Globus pallidus (tissue), 1 donor: ENCODE results near the gene ACTR2.
"Not testable (repeated sequence)": the region's sequence is repeated elsewhere in the genome, so short reads cannot be mapped to it uniquely, and the experiment has no call there.

Experiments
- DNase-seq: peaks from one replicate; pipeline ENCODE4 v3.0.0-alpha.2; 2015; ENCODE audit warnings: low spot score

The ACTR2 gene

DNA sequence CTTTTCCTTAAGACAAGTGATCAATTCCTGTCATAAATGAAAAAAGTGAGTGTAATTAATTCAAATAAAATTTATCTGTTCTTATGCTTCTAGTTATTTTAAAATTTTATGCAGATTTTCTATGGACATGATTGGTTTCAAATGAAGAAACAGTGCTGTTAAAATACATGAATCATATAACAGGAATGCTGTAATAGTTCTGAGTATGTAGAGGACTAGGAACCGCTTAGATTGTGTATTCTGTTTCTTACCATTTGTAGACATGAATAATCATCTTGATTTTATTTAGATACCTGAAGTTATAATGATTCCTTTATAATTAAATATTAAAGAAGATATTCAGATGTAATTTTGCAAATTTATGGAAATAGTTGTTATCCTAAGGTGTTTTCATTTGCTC, 3.5 kb downstream of the ACTR2 start:
- no peak for DNase-seq

DNA sequence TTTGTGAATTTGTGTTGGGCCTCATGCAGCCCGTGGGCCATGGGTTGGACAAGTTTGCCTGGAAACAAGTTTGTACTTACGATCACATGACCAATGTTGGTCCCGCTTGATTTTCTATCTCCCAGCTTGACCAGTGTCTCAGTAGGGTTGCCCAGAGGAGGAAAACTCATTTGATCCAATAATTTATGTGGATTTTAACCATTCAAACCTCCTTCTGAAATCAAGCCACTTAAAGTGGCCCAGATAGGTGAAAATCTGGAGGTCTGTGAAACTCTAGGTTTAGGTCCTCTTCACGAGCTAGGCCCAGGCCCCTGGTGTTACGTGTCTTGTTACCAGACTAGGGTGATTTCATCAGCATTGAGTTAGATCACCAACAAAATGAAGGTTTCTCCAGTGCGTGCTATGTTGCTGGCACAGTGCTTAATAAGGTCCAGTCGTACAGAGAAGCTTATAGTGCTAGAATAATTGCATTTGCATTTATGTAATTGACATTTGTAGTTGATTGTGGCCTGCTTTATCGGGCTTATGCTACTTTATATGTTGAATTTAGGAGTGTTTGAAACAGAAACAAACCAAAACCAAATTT, 4.4 kb downstream of the ACTR2 start:
- DNase-seq, result no peak

DNA sequence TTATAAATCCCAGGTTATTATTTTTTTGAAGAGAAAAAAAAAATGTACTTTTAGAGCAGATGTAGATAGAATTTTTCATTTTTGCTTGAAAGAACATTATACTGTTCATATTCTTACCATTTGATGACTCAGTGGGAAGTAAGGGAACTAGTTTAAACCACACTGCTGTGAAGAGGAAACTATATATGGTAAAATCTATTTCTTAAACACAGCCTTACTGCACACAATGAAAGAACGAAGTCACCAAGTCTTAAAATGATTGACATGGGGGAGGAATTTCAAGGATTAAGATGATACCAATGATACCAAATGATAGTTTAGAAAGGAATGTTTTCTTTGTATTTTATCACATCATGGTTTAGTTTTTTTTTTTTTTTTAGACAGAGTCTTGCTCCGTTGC, 5.0 kb downstream of the ACTR2 start:
- no peak for DNase-seq

GRCh38 chr2:65240657-65241056, 13.0 kb downstream of the ACTR2 start:
- DNase-seq, result no peak

DNA sequence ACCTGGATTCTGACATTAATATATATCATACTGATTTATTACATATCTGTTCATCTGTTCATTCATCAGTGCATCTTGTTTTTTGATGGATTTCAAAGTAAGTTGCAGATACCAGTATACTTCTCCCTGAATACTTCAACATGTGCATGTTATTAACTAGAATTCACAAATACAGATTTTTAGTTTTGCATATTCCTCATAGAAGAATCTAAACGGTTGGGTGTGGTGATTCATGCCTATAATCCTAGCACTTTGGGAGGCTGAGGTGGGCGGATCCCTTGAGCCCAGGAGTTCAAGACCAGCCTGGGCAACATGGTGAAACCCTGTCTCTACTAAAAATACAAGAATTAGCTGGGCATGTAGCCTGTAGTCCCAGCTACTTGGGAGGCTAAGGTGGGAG, 16.8 kb downstream of the ACTR2 start:
- DNase-seq, result not testable (repeated sequence)

DNA sequence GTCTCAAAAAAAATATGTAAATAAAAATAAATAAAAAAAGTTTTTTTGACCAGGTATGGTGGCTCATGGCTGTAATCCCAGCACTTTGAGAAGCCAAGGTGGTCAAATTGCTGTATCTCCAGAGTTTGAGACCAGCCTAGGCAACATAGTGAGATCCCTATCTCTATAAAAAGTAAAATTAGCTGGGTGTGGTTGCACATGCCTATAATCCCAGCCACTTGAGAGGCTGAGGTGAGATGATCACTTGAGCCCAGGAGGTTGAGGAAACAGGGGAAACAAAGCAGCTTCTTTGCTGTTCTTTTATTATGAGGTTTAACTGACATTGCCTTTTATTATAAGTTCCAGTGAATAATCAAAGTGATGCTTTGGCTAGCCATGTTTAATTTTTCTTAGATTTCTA, 25.0 kb downstream of the ACTR2 start:
- DNase-seq, result no peak

DNA sequence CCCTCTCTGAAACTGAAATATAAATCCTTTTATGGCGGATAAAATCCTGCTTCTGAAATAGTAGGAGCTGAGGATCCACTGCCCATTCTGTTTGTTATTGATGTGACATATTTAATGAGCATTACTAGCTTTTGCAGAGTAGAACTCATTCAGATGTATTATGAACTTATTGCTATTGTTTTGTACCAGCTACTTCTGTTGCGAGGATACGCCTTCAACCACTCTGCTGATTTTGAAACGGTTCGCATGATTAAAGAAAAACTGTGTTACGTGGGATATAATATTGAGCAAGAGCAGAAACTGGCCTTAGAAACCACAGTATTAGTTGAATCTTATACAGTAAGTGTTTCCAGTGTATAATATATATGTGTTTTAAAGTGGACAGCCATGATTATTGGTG, 27.7 kb downstream of the ACTR2 start:
- DNase-seq, result no peak

DNA sequence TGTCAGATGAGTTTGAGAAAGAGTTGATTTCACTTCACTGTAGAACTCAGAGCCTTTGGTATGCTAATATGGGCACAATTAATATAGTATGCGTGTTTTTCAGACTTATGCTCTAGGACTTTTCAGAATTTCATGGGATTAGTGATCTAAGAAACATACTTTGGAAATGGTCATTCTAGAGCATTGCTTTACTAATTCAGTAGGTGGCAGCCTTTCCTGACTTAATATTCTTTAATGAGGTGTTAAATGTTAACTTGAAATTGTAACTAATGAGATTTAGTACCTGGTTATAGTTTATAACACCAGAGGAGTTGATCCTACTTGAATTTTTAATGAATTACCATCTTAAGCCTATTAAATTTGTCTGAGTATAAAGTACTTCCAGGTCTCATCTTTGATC, 28.4 kb downstream of the ACTR2 start:
- no peak for DNase-seq

GRCh38 chr2:65257866-65258265, 30.2 kb downstream of the ACTR2 start:
- DNase-seq, result not testable (repeated sequence)

DNA sequence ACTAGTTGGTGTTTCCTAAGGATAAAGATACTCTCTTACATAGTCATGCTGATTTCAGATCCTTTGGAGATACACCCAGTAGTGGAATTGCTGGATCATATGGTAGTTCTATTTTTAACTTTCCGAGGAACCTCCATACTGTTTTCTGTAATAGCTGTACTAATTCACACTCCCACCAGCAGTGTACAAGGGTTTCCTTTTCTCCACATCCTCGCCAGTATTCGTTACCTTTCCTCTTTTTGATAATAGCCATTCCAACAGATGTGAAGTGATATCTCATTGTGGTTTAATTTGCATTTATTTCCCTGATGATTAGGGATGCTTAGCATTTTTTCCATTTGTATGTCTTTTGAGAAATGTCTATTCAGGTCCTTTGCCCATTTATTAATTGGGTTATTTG, 34.0 kb downstream of the ACTR2 start:
- no peak for DNase-seq

GRCh38 chr2:65263262-65263661, 35.6 kb downstream of the ACTR2 start:
- no peak for DNase-seq

GRCh38 chr2:65263986-65264385, 36.4 kb downstream of the ACTR2 start:
- no peak for DNase-seq

DNA sequence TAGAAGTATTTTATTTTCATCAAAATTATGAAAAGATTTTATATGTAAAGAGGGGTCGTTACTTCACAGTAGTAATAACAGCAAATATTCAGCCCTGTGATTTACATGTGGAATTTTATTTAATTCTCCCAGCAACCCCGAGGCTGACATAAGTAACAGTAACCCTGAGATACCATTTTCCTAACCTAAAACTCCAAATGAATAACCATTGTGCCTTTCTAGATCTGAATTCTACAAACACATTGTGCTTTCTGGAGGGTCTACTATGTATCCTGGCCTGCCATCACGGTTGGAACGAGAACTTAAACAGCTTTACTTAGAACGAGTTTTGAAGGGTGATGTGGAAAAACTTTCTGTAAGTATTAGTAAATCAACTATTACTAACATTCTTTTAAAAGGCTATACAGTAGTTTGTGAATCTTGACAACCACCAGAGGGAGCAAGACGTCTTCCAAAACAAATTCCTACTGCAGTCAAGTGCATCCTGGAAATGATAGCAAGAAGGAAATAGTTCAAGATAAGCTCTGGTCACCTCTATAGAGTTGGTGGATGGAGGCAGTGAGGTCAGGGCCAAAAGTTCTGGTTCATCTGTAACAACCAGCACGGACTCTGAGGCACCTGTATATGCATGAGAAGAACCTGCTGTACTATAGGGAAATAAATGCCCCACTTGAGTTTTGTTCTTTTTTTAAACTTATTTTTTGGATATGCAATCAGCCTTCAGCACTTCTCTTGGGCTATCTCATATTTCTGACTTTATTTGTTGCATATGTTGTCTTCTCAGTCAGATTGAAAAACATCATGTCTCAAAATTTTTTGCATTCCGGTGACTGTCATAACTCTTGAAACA, 37.4 kb downstream of the ACTR2 start:
- peak; percentile 74 for DNase-seq

DNA sequence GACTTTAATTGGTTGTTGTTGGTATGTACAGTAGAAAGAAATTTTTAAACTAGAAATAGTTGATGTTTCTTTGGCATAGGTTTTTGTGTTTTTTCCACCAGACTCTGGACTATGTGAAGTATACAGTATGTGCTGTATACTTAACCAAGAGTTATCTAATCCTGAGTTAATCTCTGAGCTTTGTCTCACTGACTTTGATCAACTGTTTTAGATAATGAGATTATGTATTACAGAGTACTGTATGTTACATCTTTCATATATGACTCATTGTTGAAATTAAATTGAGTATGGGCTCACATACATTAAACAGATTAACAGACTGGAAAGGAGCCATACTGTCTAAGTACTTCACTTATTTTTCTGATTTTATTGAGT, 38.0 kb downstream of the ACTR2 start:
- DNase-seq, result no peak

DNA sequence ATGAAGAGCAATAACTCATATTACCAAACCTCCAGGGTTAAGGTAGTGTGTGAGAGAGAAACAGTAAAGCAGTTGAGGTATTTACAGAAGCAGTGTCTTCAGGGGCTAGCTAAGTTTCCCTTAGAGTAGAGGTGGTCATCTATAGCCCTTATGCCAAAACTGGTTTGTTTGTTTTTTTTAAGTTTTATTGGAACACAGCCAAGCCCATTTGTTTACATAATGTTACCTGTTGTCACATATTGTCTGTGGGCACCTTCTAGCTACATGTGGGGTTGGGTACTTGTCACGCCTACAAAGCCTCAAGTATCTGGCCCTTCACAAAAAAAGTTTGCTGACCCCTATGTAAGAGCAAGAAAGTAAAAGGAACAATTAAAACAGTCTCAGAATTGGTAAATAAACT, 39.4 kb downstream of the ACTR2 start:
- DNase-seq, result no peak

DNA sequence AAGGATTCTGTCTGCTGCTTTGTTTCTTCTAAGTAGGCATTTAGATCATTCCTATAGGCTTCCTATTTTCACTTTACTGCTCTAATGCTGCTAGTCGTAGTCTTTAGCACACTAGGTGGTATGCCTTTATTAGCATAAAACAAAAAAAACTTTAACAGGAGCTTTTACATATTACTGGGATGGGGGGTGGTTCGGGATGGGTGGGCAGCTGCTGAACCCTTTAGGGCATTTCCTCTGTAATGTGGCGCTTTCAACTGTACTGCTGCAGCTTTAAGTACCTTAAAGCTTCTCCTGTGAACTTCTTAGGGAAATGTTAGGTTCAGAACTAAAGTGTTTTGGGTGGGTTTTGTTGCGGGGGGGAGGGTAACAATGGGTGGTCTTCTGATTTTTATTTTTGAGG, 41.3 kb downstream of the ACTR2 start:
- DNase-seq, result no peak

GRCh38 chr2:65273344-65273743, 45.7 kb downstream of the ACTR2 start:
- DNase-seq, result no peak

- no peak for DNase-seq
These were observed 47.7 kb downstream of the ACTR2 start for GRCh38 chr2:65275141-65275915.

GRCh38 chr2:65276609-65277008, 49.0 kb downstream of the ACTR2 start:
- DNase-seq, result no peak

DNA sequence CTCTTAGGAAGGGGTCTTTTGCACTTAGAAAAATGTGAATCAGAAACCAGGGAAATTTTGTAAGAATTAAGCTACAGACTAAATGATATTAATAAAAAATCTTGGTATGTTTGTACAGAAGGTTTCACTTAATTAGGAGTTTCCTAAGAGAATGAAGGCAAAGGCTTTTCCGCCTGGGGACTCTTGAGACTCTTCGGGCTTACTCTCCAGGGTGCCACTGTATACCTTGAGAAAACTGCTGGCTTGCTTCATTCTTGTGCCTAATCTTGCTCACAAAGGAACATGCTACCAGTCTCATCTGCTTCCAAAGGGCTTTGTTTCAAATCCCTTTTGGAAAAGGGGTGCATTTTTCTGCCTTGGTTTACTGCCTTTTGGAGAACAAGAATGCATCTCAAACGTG, 49.5 kb downstream of the ACTR2 start:
- DNase-seq, result no peak

DNA sequence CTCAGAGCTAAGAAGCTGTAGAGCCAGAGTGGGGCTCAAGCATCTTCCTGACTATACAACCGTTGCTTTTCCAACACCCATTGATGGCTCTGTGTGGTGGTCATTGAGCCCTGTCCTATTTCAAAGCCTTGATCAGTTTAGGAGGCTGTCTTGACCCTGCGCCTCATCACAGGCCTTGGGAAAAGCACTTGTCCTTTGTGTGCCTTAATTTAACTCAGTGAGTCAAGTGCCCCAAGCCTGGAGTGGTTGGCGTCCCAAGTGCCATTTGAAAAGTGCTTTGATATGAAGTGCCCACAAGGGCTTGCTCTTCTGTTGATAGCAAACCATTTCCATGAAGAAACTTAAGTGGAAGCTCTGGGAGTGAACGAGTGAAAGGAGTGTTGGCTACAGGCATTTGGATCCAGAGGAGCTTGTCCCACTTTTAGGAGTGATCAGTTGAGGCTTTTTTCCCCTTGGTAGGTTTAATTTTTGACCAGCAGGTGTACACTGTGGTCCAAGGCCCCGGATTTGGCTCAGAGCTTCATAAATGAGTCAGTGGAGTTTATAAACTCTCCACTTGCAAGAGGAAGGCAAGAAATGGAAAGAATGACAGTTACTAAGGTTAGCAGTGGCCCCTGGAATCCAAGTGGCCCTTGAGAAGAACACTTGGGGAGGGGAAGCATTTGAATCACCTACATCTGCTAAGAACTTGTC, 50.3 kb downstream of the ACTR2 start:
- no peak for DNase-seq

DNA sequence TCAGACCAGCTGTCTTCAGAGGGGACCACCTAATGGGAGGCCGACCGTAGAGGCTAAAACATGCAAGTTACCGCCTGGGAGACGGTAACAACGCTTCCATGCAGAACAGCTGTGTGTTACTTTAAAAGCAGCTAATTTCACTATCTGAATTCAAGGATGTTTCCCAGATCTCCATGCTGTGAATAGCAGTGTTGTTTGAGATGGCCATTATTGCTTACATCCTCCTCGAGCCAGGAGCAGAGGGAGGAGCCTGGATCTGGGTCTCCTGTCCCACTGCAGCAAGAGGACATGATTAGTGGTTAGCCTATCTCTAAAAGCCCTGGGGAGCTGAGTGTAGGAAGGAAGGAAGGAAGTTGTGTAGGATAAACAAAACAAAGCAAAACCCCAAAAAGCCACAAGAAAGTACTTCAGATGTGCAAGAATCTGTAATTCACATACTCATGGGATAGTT, 50.9 kb downstream of the ACTR2 start:
- DNase-seq, result no peak
